Trophoblast cell (in vitro differentiated cells and primary cell): ENCODE measurements around the gene DNM1.
A peak's percentile ranks its signal among the peaks of the same experiment; 100 is the strongest.

Source experiments
- DNase-seq, 2 donors: peaks; one replicate each; pipeline ENCODE4 v3.0.0-alpha.2; 2016
- H2AFZ ChIP-seq: 2 replicates; pipeline ENCODE4 v1.6.1; 2013; ENCODE audit warnings: low read length, moderate library complexity, mild to moderate bottlenecking; ENCODE audit not compliant: insufficient read depth, poor library complexity
- H2AK5ac ChIP-seq: 2 replicates; pipeline ENCODE4 v1.6.1; 2013; ENCODE audit warnings: mild to moderate bottlenecking, low read length
- H2BK120ac ChIP-seq: 2 replicates; pipeline ENCODE4 v1.6.1; 2013; ENCODE audit warnings: low read length, mild to moderate bottlenecking, moderate library complexity; ENCODE audit not compliant: insufficient read depth, poor library complexity
- H2BK12ac ChIP-seq: 2 replicates; pipeline ENCODE4 v1.6.1; 2013; ENCODE audit warnings: mild to moderate bottlenecking, low read length, moderate library complexity
- H2BK5ac ChIP-seq: 2 replicates; pipeline ENCODE4 v1.6.1; 2013; ENCODE audit warnings: low read length, low read depth, moderate library complexity, mild to moderate bottlenecking; ENCODE audit not compliant: poor library complexity
- H3K14ac ChIP-seq: 2 replicates; pipeline ENCODE4 v1.6.1; 2013; ENCODE audit warnings: mild to moderate bottlenecking, low read length
- H3K18ac ChIP-seq: 2 replicates; pipeline ENCODE4 v1.6.1; 2013; ENCODE audit warnings: mild to moderate bottlenecking, low read length
- H3K23ac ChIP-seq: 2 replicates; pipeline ENCODE4 v1.6.1; 2013; ENCODE audit warnings: low read length
- H3K27ac ChIP-seq: 2 replicates; pipeline ENCODE4 v1.5.1; 2013; ENCODE audit warnings: low read depth, mild to moderate bottlenecking, inconsistent platforms, low read length, moderate library complexity
- H3K27me3 ChIP-seq: 2 replicates; pipeline ENCODE4 v1.6.1; 2013; ENCODE audit warnings: inconsistent platforms, mild to moderate bottlenecking, low read length, moderate library complexity; ENCODE audit not compliant: insufficient read depth
- H3K36me3 ChIP-seq, 2 experiments: 1 replicate in 1 of 2; 2 replicates in 1 of 2; pipeline ENCODE4 v1.6.1; 2013; ENCODE audit warnings: low read length in 2 of 2, mild to moderate bottlenecking in 2 of 2, moderate library complexity in 1 of 2; ENCODE audit not compliant: insufficient read depth in 2 of 2, control insufficient read depth in 1 of 2
- H3K4ac ChIP-seq: 2 replicates; pipeline ENCODE4 v1.6.1; 2013; ENCODE audit warnings: low read depth, mild to moderate bottlenecking, low read length, moderate library complexity
- H3K4me1 ChIP-seq, 2 experiments: 1 replicate in 1 of 2; 2 replicates in 1 of 2; pipeline ENCODE4 v1.6.1; 2013; ENCODE audit warnings: low read length in 2 of 2, mild to moderate bottlenecking in 2 of 2, moderate library complexity in 1 of 2; ENCODE audit not compliant: insufficient read depth in 2 of 2, control insufficient read depth in 1 of 2
- H3K4me2 ChIP-seq: 2 replicates; pipeline ENCODE4 v1.6.1; 2013; ENCODE audit warnings: inconsistent platforms, mild to moderate bottlenecking, low read length, moderate library complexity
- H3K4me3 ChIP-seq: 2 replicates; pipeline ENCODE4 v1.5.1; 2013; ENCODE audit warnings: mild to moderate bottlenecking, low read depth, low read length, inconsistent platforms
- H3K79me1 ChIP-seq: one replicate; pipeline ENCODE4 v1.6.1; 2013; ENCODE audit warnings: low read length
- H3K79me2 ChIP-seq: 2 replicates; pipeline ENCODE4 v1.6.1; 2013; ENCODE audit warnings: low read length, mild to moderate bottlenecking; ENCODE audit not compliant: control insufficient read depth, insufficient read depth, poor library complexity
- H3K9ac ChIP-seq: 2 replicates; pipeline ENCODE4 v1.6.1; 2013; ENCODE audit warnings: mild to moderate bottlenecking, low read length
- H3K9me3 ChIP-seq: 2 replicates; pipeline ENCODE4 v1.6.1; 2013; ENCODE audit warnings: low read depth, mild to moderate bottlenecking, control low read depth, inconsistent platforms, low read length; ENCODE audit not compliant: insufficient read depth
- H4K12ac ChIP-seq: 2 replicates; pipeline ENCODE4 v1.6.1; 2013; ENCODE audit warnings: low read depth, mild to moderate bottlenecking, low read length, moderate library complexity
- H4K8ac ChIP-seq: 2 replicates; pipeline ENCODE4 v1.6.1; 2013; ENCODE audit warnings: low read depth, mild to moderate bottlenecking, low read length, moderate library complexity
- H4K91ac ChIP-seq: one replicate; pipeline ENCODE4 v1.6.1; 2013; ENCODE audit warnings: low read depth, mild to moderate bottlenecking, low read length, moderate library complexity
- WGBS: extraction: QIAGEN DNeasy Blood & Tissue Kit; methylation state at CpG from one replicate; pipeline ENCODE4 v1.1.7; 2013; ENCODE audit warnings: missing lambda C conversion rate; ENCODE audit not compliant: insufficient read length, insufficient coverage; ENCODE audit errors: extremely low coverage; 5-methylcytosine and 5-hydroxymethylcytosine counted together

Gene DNM1

DNA sequence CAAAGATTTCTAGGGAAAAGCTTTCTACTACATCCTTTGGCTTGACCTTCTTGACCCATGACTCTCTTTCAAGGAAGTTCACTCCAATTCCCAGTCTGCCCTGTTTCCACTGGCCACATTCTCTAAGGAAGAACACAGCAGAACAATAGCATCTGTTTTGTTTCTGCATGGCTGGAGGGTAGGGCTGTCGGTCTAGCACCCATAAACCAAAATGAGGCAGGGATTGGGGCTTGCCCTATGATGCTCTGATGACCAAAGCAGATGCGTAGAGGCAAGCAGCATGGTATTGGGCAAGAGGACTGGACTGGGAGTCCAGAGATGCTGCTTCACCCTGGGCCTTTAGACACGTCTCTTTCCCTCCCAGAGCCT, 48.5 kb downstream of the DNM1 start:
- no peak overlapping the region for H3K4me3 ChIP-seq

GRCh38 chr9:128252317-128253139, 49.3 kb downstream of the DNM1 start:
- peaks cover 6 to 24% of the 10 kb centered on the region in 2 experiments for H3K4me1 ChIP-seq
- no peaks in the 10 kb centered on the region for H3K79me1 ChIP-seq
- no peak overlapping the region for H3K23ac ChIP-seq
- no peak overlapping the region for H2AFZ ChIP-seq
- H3K27ac ChIP-seq = no peak overlapping the region
- no peaks in the 10 kb centered on the region for H3K79me2 ChIP-seq
- no peak overlapping the region for H4K8ac ChIP-seq
- no peak overlapping the region for H3K9ac ChIP-seq
- no peak overlapping the region for H3K4me3 ChIP-seq
- H3K36me3 ChIP-seq = peaks cover 14 to 16% of the 10 kb centered on the region in 2 experiments
- no peak overlapping the region for H3K4me2 ChIP-seq
- no peak overlapping the region for H3K4ac ChIP-seq
- peaks cover 4% of the 10 kb centered on the region for H3K9me3 ChIP-seq
- H2BK120ac ChIP-seq = no peak overlapping the region
- WGBS = no CpG with 5 or more reads among the region's 25 CpGs
- no peak overlapping the region for H4K12ac ChIP-seq
- H2AK5ac ChIP-seq = no peak overlapping the region
- H3K14ac ChIP-seq = no peak overlapping the region
- H2BK12ac ChIP-seq = no peak overlapping the region
- DNase-seq = no peak
- H3K18ac ChIP-seq = no peak overlapping the region
- H3K27me3 ChIP-seq = no peaks in the 10 kb centered on the region
- no peak overlapping the region for H2BK5ac ChIP-seq
- H4K91ac ChIP-seq = no peak overlapping the region

More for the DNA sequence above, 48.5 kb downstream of the DNM1 start:
- peaks cover 6 to 8% of the 10 kb centered on the region in 2 experiments for H3K36me3 ChIP-seq
- H2AFZ ChIP-seq = no peak overlapping the region
- H3K79me1 ChIP-seq = no peaks in the 10 kb centered on the region
- H4K8ac ChIP-seq = no peak overlapping the region
- no peak overlapping the region for H2BK120ac ChIP-seq
- no peak overlapping the region for H3K23ac ChIP-seq
- H3K27me3 ChIP-seq = no peaks in the 10 kb centered on the region
- no peak overlapping the region for H3K18ac ChIP-seq
- no peak overlapping the region for H2BK12ac ChIP-seq
- H3K79me2 ChIP-seq = no peaks in the 10 kb centered on the region
- no peak overlapping the region for H3K27ac ChIP-seq
- H4K91ac ChIP-seq = no peak overlapping the region
- H3K4me1 ChIP-seq = peaks cover 6 to 25% of the 10 kb centered on the region in 2 experiments
- no peak for DNase-seq
- no peak overlapping the region for H2AK5ac ChIP-seq
- no CpG with 5 or more reads among the region's 3 CpGs for WGBS
- H3K4ac ChIP-seq = no peak overlapping the region
- no peak overlapping the region for H3K4me2 ChIP-seq
- H4K12ac ChIP-seq = no peak overlapping the region
- H3K14ac ChIP-seq = no peak overlapping the region
- no peak overlapping the region for H3K9ac ChIP-seq
- no peak overlapping the region for H2BK5ac ChIP-seq
- peaks cover 4% of the 10 kb centered on the region for H3K9me3 ChIP-seq

DNA sequence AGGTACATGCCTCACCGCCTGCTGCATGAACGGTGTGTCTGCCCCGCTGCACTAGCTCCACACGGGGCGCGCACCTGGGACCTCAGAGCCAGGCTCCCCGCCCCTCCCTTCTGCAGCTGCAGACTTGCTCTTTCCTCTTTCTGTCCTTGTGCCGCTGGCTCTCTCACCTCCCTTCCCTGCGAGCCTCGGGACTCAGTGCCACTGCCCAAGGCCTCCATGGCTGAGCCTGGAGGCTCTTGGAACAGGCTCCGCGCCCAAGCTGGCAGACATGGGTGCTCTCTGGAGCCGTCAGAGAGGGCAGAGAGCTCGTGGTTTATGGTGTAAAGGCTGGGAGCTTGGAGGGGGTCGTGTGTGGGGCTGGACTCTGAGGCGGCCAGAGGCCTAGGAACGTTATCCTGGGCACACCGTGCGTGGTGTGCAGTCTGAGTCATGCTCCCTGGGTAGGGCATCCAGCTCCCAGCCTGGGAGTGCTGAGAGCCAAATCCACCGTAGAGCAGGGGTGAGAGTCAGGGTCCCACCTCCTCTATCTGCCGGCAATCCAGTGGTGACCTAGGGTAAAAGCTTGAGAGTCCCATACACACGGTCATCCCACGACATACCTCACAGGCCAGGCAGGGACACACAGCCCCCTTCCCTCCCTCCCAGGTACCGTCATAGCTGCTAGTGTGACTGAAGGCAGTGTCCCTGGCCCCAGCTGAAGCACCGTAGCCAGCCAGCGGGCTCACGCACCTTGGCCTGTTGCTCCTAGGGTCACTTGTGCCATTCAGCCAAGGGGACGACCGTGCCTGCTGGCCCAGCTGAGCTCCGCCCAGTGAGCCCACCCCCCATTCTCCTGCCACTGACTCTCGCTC, 50.2 kb downstream of the DNM1 start:
- Histone ChIP-seq H3K27ac (no peak overlapping the region), H2AFZ (no peak overlapping the region), H3K4ac (no peak overlapping the region)

GRCh38 chr9:128253991-128254346, 50.8 kb downstream of the DNM1 start:
- Histone ChIP-seq H2AK5ac (no peak overlapping the region), H3K4ac (no peak overlapping the region), H3K27me3 (no peaks in the 10 kb centered on the region), H3K18ac (no peak overlapping the region), H2BK5ac (no peak overlapping the region), H3K9ac (no peak overlapping the region), H3K23ac (no peak overlapping the region), H2BK120ac (no peak overlapping the region), H3K14ac (no peak overlapping the region), H4K91ac (peak overlapping the region; percentile 7), H3K4me1 (peaks cover 6 to 24% of the 10 kb centered on the region in 2 experiments), H3K27ac (no peak overlapping the region), H3K4me3 (no peak overlapping the region), H3K79me2 (no peaks in the 10 kb centered on the region), H4K12ac (no peak overlapping the region), H3K36me3 (peaks cover 28 to 31% of the 10 kb centered on the region in 2 experiments), H2AFZ (no peak overlapping the region), H3K79me1 (no peaks in the 10 kb centered on the region), H2BK12ac (no peak overlapping the region), H3K9me3 (peaks cover 2% of the 10 kb centered on the region), H3K4me2 (no peak overlapping the region), H4K8ac (no peak overlapping the region)
- DNase-seq = no peak
- no CpG with 5 or more reads among the region's 7 CpGs for WGBS

More for the DNA sequence above, 50.2 kb downstream of the DNM1 start:
- peaks cover 6 to 24% of the 10 kb centered on the region in 2 experiments for H3K4me1 ChIP-seq
- no peak overlapping the region for H2AK5ac ChIP-seq
- no peak overlapping the region for H2BK120ac ChIP-seq
- no peak overlapping the region for H4K12ac ChIP-seq
- H3K4me3 ChIP-seq = no peak overlapping the region
- H3K18ac ChIP-seq = no peak overlapping the region
- H3K9me3 ChIP-seq = peaks cover 3% of the 10 kb centered on the region
- no peak for DNase-seq
- no peak overlapping the region for H3K9ac ChIP-seq
- no peak overlapping the region for H3K23ac ChIP-seq
- H3K27me3 ChIP-seq = no peaks in the 10 kb centered on the region
- no peak overlapping the region for H3K4me2 ChIP-seq
- H3K79me1 ChIP-seq = no peaks in the 10 kb centered on the region
- no peak overlapping the region for H3K14ac ChIP-seq
- WGBS = no CpG with 5 or more reads among the region's 31 CpGs
- H2BK5ac ChIP-seq = no peak overlapping the region
- H2BK12ac ChIP-seq = no peak overlapping the region
- no peaks in the 10 kb centered on the region for H3K79me2 ChIP-seq
- peaks cover 22 to 25% of the 10 kb centered on the region in 2 experiments for H3K36me3 ChIP-seq
- peak overlapping the region; percentile 7 for H4K91ac ChIP-seq
- H4K8ac ChIP-seq = no peak overlapping the region
